IMR-90 (cell line): ENCODE data around the gene MRPL43. TPM values are rescaled to one million over a fixed set of nuclear protein-coding genes. Genes with fewer than 3 reads are reported as not detected.

Source experiments
- ATAC-seq: fragments of 200-7000 bp; cut with Tn5 transposase; 2 replicates; pipeline ENCODE4 v1.9.1; 2020; ENCODE audit warnings: low read depth, mild to moderate bottlenecking, moderate library complexity
- BruUV-seq: library from RNA; stranded (reverse); fragments of 400-500 nt; replicated peaks from 2 replicates; lab custom pipeline; 2021; lab: Mats Ljungman, UMichigan
- CTCF ChIA-PET: fragments of 300-600 bp; formaldehyde crosslinking; extraction: SDS; loops from one replicate; lab custom pipeline; 2021; ENCODE audit warnings: antibody characterized with exemption; lab: Yijun Ruan, JAX
- POLR2A ChIA-PET: fragments of 300-600 bp; sonication (Branson Sonifier 250); formaldehyde crosslinking; loops from one replicate; lab custom pipeline; 2022; ENCODE audit warnings: antibody characterized with exemption; ENCODE audit not compliant: unreplicated experiment; lab: Charles Lee
- DNase-seq: peaks from one replicate; pipeline ENCODE4 v3.0.0; 2013
- H2AFZ ChIP-seq: replicated peaks from 2 replicates; pipeline ENCODE3; 2013; ENCODE audit warnings: low read length, mild to moderate bottlenecking; ENCODE audit not compliant: poor library complexity
- H2AK5ac ChIP-seq: 2 replicates; pipeline ENCODE4 v1.6.1; 2013; ENCODE audit warnings: low read depth, low read length, inconsistent platforms
- H2AK9ac ChIP-seq: replicated peaks from 2 replicates; pipeline ENCODE3; 2013; ENCODE audit warnings: mild to moderate bottlenecking, low read depth, low read length, moderate library complexity; ENCODE audit not compliant: poor library complexity
- H2BK120ac ChIP-seq: 2 replicates; pipeline ENCODE4 v1.6.1; 2013; ENCODE audit warnings: low read depth, low read length, inconsistent platforms
- H2BK15ac ChIP-seq: 3 replicates; pipeline ENCODE4 v1.6.1; 2013; ENCODE audit warnings: low read depth, low read length, inconsistent platforms
- H2BK20ac ChIP-seq: 2 replicates; pipeline ENCODE4 v1.6.1; 2013; ENCODE audit warnings: low read depth, mild to moderate bottlenecking, inconsistent platforms, low read length, moderate library complexity
- H2BK5ac ChIP-seq: 2 replicates; pipeline ENCODE4 v1.6.1; 2013; ENCODE audit warnings: mild to moderate bottlenecking, low read depth, low read length, inconsistent platforms; ENCODE audit not compliant: poor library complexity, severe bottlenecking
- H3K14ac ChIP-seq: replicated peaks from 2 replicates; pipeline ENCODE4 v1.6.1; 2013; ENCODE audit warnings: low read depth, low read length, inconsistent platforms
- H3K18ac ChIP-seq: 2 replicates; pipeline ENCODE4 v1.6.1; 2013; ENCODE audit warnings: low read depth, low read length, control low read depth
- H3K23ac ChIP-seq: 2 replicates; pipeline ENCODE4 v1.6.1; 2013; ENCODE audit warnings: low read depth, low read length, inconsistent platforms
- H3K27ac ChIP-seq: 2 replicates; pipeline ENCODE4 v1.5.1; 2013; ENCODE audit warnings: mild to moderate bottlenecking, control low read depth, low read length; ENCODE audit not compliant: insufficient read depth
- H3K27me3 ChIP-seq: 2 replicates; pipeline ENCODE4 v1.6.1; 2013; ENCODE audit warnings: low read length; ENCODE audit not compliant: control insufficient read depth, insufficient read depth
- H3K36me3 ChIP-seq: 2 replicates; pipeline ENCODE4 v1.6.1; 2013; ENCODE audit warnings: low read length, mixed read lengths; ENCODE audit not compliant: control insufficient read depth, insufficient read depth
- H3K4ac ChIP-seq: 2 replicates; pipeline ENCODE4 v1.6.1; 2013; ENCODE audit warnings: low read depth, low read length, inconsistent platforms
- H3K4me1 ChIP-seq: 2 replicates; pipeline ENCODE4 v1.6.1; 2013; ENCODE audit warnings: low read length, mixed read lengths; ENCODE audit not compliant: control insufficient read depth, insufficient read depth
- H3K4me2 ChIP-seq: 2 replicates; pipeline ENCODE4 v1.6.1; 2013; ENCODE audit warnings: low read depth, mild to moderate bottlenecking, control low read depth, low read length, moderate library complexity
- H3K4me3 ChIP-seq: 2 replicates; pipeline ENCODE4 v1.5.1; 2013; ENCODE audit warnings: low read depth, mild to moderate bottlenecking, control low read depth, low read length, moderate library complexity; ENCODE audit not compliant: insufficient read depth
- H3K56ac ChIP-seq: 2 replicates; pipeline ENCODE4 v1.6.1; 2013; ENCODE audit warnings: low read length, inconsistent platforms; ENCODE audit not compliant: insufficient read depth; ENCODE audit errors: extremely low read depth
- H3K79me1 ChIP-seq, 2 experiments: 2 replicates each; pipeline ENCODE4 v1.6.1; 2013; ENCODE audit warnings: low read length in 2 of 2, inconsistent platforms in 1 of 2, low read depth in 1 of 2
- H3K9ac ChIP-seq: 2 replicates; pipeline ENCODE4 v1.6.1; 2013; ENCODE audit warnings: low read depth, low read length, control low read depth
- H3K9me1 ChIP-seq: 2 replicates; pipeline ENCODE4 v1.6.1; 2013; ENCODE audit warnings: low read length, inconsistent platforms; ENCODE audit not compliant: insufficient read depth
- H3K9me3 ChIP-seq: 2 replicates; pipeline ENCODE4 v1.6.1; 2013; ENCODE audit warnings: low read length; ENCODE audit not compliant: control insufficient read depth, insufficient read depth
- H4K20me1 ChIP-seq: 2 replicates; pipeline ENCODE4 v1.6.1; 2013; ENCODE audit warnings: low read length, inconsistent platforms; ENCODE audit not compliant: insufficient read depth
- H4K5ac ChIP-seq: 2 replicates; pipeline ENCODE4 v1.6.1; 2013; ENCODE audit warnings: mild to moderate bottlenecking, low read depth, low read length, control low read depth
- H4K8ac ChIP-seq, 2 experiments: 2 replicates each; pipeline ENCODE4 v1.6.1; 2013; ENCODE audit warnings: low read depth in 2 of 2, low read length in 2 of 2, control low read depth in 1 of 2, inconsistent platforms in 1 of 2
- H4K91ac ChIP-seq: 2 replicates; pipeline ENCODE4 v1.6.1; 2013; ENCODE audit warnings: low read depth, low read length, inconsistent platforms; ENCODE audit not compliant: insufficient read depth
- MAFK ChIP-seq: IDR thresholded peaks from 2 replicates; pipeline ENCODE4 v1.6.1; 2012; ENCODE audit warnings: low read depth, low read length, improper control_type of control experiment
- NFE2L2 ChIP-seq: fragments of 150-350 bp; IDR thresholded peaks from 2 replicates; pipeline ENCODE4 v1.6.1; 2016; ENCODE audit warnings: low read depth, mild to moderate bottlenecking, low read length
- RAD21 ChIP-seq: IDR thresholded peaks from 2 replicates; pipeline ENCODE4 v1.6.1; 2012; ENCODE audit warnings: low read length, improper control_type of control experiment
- RCOR1 ChIP-seq: IDR thresholded peaks from 2 replicates; pipeline ENCODE4 v1.6.1; 2012; ENCODE audit warnings: mild to moderate bottlenecking, low read length, improper control_type of control experiment; ENCODE audit not compliant: insufficient replicate concordance
- USF2 ChIP-seq: fragments of 150-350 bp; IDR thresholded peaks from 2 replicates; pipeline ENCODE4 v1.6.1; 2017; ENCODE audit warnings: mild to moderate bottlenecking, antibody characterized with exemption, low read length, low read depth
- WGBS, 2 experiments: methylation state at CpG; one replicate each; pipeline versions ENCODE4 v1.1.5 to v1.1.7; 2013; ENCODE audit warnings: missing lambda C conversion rate in 2 of 2; ENCODE audit not compliant: insufficient read length in 1 of 2; ENCODE audit errors: extremely low coverage in 2 of 2; 5-methylcytosine and 5-hydroxymethylcytosine counted together
- dilution Hi-C: fragments of 300-500 bp; cut with HindIII; formaldehyde crosslinking; loops from one replicate; pipeline ENCODE4 v1.14.3; 2018; ENCODE audit warnings: low sequenced_read_pairs; ENCODE audit not compliant: unreplicated experiment
- in situ Hi-C: fragments of 300-500 bp; cut with MboI; formaldehyde crosslinking; loops from 3 replicates; pipeline ENCODE4 v1.14.3; 2019; ENCODE audit warnings: low sequenced_read_pairs, inconsistent platforms, mixed read lengths
- intact Hi-C: fragments of 100-400 bp; cut with micrococcal nuclease; formaldehyde crosslinking; loops from 2 replicates; pipeline ENCODE4 v1.10.0; 2022
- polyA plus RNA-seq, 3 experiments: library from polyadenylated mRNA; depleted of rRNA; stranded (reverse); fragments of >200 nt; gene quantifications; 2 replicates each; pipeline ENCODE4 v1.2.3, GENCODE V29; 2012; ENCODE audit warnings: low replicate concordance in 1 of 3
- total RNA-seq: library from RNA; depleted of rRNA; stranded (reverse); fragments of >200 nt; gene quantifications from 2 replicates; pipeline ENCODE4 v1.2.3, GENCODE V29; 2012

The MRPL43 gene
- total and polyA plus RNA-seq, 2 of the 4 experiments (the other 2 are of a cell fraction) = 61.3 to 142 TPM

- Histone ChIP-seq H2AK9ac (no peak overlapping the region), H3K79me1 (peaks cover 0 to 8% of the 10 kb centered on the region in 2 experiments; a peak in 2 of 4 replicates), H4K20me1 (no peaks in the 10 kb centered on the region; the same call in none of the 2 replicates), H3K14ac (no peak overlapping the region), H3K27ac (no peak overlapping the region), H3K23ac (no peak overlapping the region), H2AK5ac (no peak overlapping the region), H3K9me3 (no peaks in the 10 kb centered on the region), H3K9me1 (peaks cover 7% of the 10 kb centered on the region), H2BK5ac (no peak overlapping the region), H3K4me3 (no peak overlapping the region), H3K36me3 (peaks cover 31% of the 10 kb centered on the region), H4K8ac (no peak overlapping the region), H3K9ac (no peak overlapping the region), H3K4me1 (no peaks in the 10 kb centered on the region), H3K18ac (no peak overlapping the region), H2BK20ac (no peak overlapping the region), H3K4ac (no peak overlapping the region), H3K27me3 (no peaks in the 10 kb centered on the region), H4K91ac (no peak overlapping the region), H2BK15ac (no peak overlapping the region), H2AFZ (no peak overlapping the region), H4K5ac (no peak overlapping the region), H3K56ac (no peak overlapping the region), H3K4me2 (no peak overlapping the region), H2BK120ac (no peak overlapping the region)
- DNase-seq = no peak
- in situ Hi-C loops (no loop called here), dilution Hi-C loops (no loop called here), intact Hi-C loops (no loop called here)
- ChIA-PET CTCF (no interaction called here), POLR2A (no interaction called here)
- TF ChIP-seq MAFK (no peak), RAD21 (no peak), NFE2L2 (no peak), RCOR1 (no peak), USF2 (no peak)
- BruUV-seq = no TSS peak
- WGBS, 2 experiments = 100% methylated on average over 4 of the region's 16 CpGs; no CpG with 5 or more reads in 1 of the 2 experiments
- no peak for ATAC-seq
Measured at GRCh38 chr10:100979791-100980272, 7.5 kb downstream of the MRPL43 start.
